PC-9 (cell line): ENCODE measurements around the gene KCNIP1. TPM values are rescaled to one million over a fixed set of nuclear protein-coding genes. Genes with fewer than 3 reads are reported as not detected.

Experiments
- BruUV-seq: library from RNA; stranded (reverse); fragments of 400-500 nt; replicated peaks from 2 replicates; lab custom pipeline; 2021; lab: Mats Ljungman, UMichigan
- CTCF ChIA-PET: fragments of 300-600 bp; sonication (Branson Sonifier 250); formaldehyde crosslinking; loops from one replicate; lab custom pipeline; 2022; ENCODE audit warnings: antibody characterized with exemption; lab: Charles Lee
- POLR2A ChIA-PET: fragments of 300-600 bp; sonication (Branson Sonifier 250); formaldehyde crosslinking; loops from one replicate; lab custom pipeline; 2022; ENCODE audit warnings: antibody characterized with exemption; ENCODE audit not compliant: unreplicated experiment; lab: Charles Lee
- DNase-seq, 2 experiments: peaks; one replicate each; pipeline versions ENCODE4 v3.0.0 to v3.0.0-alpha.2; 2015 to 2022; ENCODE audit warnings: mixed read lengths in 1 of 2
- H2AFZ ChIP-seq: fragments of 200-600 bp; sonication (generic); 2 replicates; pipeline ENCODE4 v1.8.1; 2017; ENCODE audit warnings: antibody characterized with exemption
- H3F3A ChIP-seq: fragments of 200-600 bp; sonication (generic); 2 replicates; pipeline ENCODE4 v1.8.1; 2017; ENCODE audit warnings: antibody characterized with exemption, mild to moderate bottlenecking, low read depth; ENCODE audit not compliant: insufficient read depth
- H3K27ac ChIP-seq: fragments of 200-600 bp; sonication (generic); 2 replicates; pipeline ENCODE4 v1.6.1; 2016; ENCODE audit warnings: mixed run types
- H3K27me3 ChIP-seq: fragments of 200-600 bp; sonication (generic); 2 replicates; pipeline ENCODE4 v1.6.1; 2016; ENCODE audit warnings: low read depth, mixed run types; ENCODE audit not compliant: insufficient read depth
- H3K36me3 ChIP-seq: fragments of 200-600 bp; sonication (generic); 2 replicates; pipeline ENCODE4 v1.6.1; 2016; ENCODE audit warnings: low read depth, mixed run types
- H3K4me1 ChIP-seq: fragments of 200-600 bp; sonication (generic); replicated peaks from 2 replicates; pipeline ENCODE4 v1.6.1; 2016; ENCODE audit warnings: mixed run types; ENCODE audit not compliant: insufficient read depth
- H3K4me2 ChIP-seq: fragments of 200-600 bp; sonication (generic); 2 replicates; pipeline ENCODE4 v1.6.1; 2017; ENCODE audit warnings: mixed run types
- H3K4me3 ChIP-seq: fragments of 200-600 bp; sonication (generic); 2 replicates; pipeline ENCODE4 v1.6.1; 2016; ENCODE audit warnings: mixed run types
- H3K79me2 ChIP-seq: fragments of 200-600 bp; sonication (generic); 2 replicates; pipeline ENCODE4 v1.6.1; 2017; ENCODE audit warnings: low read depth, mixed run types
- H3K9me2 ChIP-seq: fragments of 200-600 bp; sonication (generic); 2 replicates; pipeline ENCODE4 v1.8.1; 2017; ENCODE audit warnings: mild to moderate bottlenecking; ENCODE audit not compliant: insufficient read depth
- H3K9me3 ChIP-seq: fragments of 200-600 bp; sonication (generic); 2 replicates; pipeline ENCODE4 v1.8.1; 2016; ENCODE audit warnings: low read depth; ENCODE audit not compliant: insufficient read depth
- H4K20me1 ChIP-seq: fragments of 200-600 bp; sonication (generic); 2 replicates; pipeline ENCODE4 v1.8.1; 2017; ENCODE audit not compliant: insufficient read depth
- EZH2 ChIP-seq: fragments of 200-600 bp; sonication (generic); IDR thresholded peaks from 2 replicates; pipeline ENCODE4 v1.8.0; 2017; ENCODE audit warnings: antibody characterized with exemption, low read depth
- intact Hi-C: fragments of 100-400 bp; cut with micrococcal nuclease; formaldehyde crosslinking; loops from one replicate; pipeline ENCODE4 v1.10.0; 2022; ENCODE audit not compliant: unreplicated experiment
- total RNA-seq: library from RNA; stranded (reverse); gene quantifications from 2 replicates; pipeline ENCODE4 v1.2.3, GENCODE V29; 2021
- TF ChIP-seq, protein P1 (sequence below): fragments of 200-600 bp; sonication (generic); conservative IDR thresholded peaks from 2 replicates; pipeline ENCODE4 v1.6.1; 2017; ENCODE audit warnings: mixed run types, antibody characterized with exemption, mild to moderate bottlenecking, moderate library complexity

Gene KCNIP1
- total RNA-seq, 1 experiment from 2014 or later, result not detected

DNA sequence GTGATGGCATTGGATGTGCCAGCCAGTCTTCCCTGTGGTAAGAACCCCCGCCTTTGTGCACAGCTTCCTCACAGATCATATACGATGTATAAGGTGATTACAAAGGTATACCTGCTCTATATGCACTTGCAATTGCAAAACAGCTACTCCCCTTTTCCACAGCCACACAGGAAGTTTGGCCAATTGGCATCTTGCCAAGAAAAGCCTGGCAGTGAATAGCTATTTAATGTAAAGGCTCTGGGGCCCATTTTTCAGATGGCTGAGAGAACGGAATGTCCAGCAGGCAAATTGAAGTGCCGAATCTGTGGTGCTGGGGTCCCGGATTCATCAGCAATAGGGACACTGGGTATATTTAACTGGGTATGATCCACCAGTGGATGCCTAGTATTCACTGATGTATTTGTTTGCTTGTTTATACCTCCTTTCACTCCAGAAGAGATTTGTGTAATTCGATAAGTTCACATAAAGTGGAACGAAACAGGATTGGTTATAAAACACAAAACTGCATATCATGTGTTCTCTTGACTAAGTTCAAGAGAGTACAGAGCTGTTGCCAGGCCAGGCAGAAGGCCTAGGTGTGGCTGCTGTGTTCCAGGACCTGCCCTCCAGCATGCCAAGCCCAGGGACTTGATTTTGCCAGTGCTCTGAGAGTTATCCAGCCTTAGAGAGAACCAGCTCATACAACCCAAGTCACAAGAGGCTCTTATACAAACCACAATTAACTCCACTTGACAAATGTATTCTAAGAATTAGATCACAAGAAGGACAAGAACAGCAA is 252.0 kb downstream of the KCNIP1 start:
- ChIA-PET CTCF (interaction anchor here (0.7 to 1.0 kb wide), 3 partner anchors 10 to 659 kb away, joined by 3 to 5 read pairs (median 4); no protein-coding TSS in a partner anchor), POLR2A (interaction anchor here (0.6 kb wide), 2 partner anchors 1527 to 1697 kb away, joined by 3 to 5 read pairs; no protein-coding TSS in a partner anchor)
- Histone ChIP-seq H3K27ac (peak overlapping the region; percentile 74), H3K9me3 (no peaks in the 10 kb centered on the region), H3K36me3 (no peaks in the 10 kb centered on the region), H3K79me2 (peaks cover 8% of the 10 kb centered on the region; the same call in 1 of the 2 replicates), H3K9me2 (no peaks in the 10 kb centered on the region), H4K20me1 (no peaks in the 10 kb centered on the region), H3K27me3 (no peaks in the 10 kb centered on the region), H3K4me2 (peak overlapping the region; percentile 30), H3K4me3 (no peak overlapping the region), H3F3A (peaks cover 55% of the 10 kb centered on the region), H3K4me1 (peaks cover 72% of the 10 kb centered on the region), H2AFZ (no peak overlapping the region)
- TF ChIP-seq, protein P1, sequence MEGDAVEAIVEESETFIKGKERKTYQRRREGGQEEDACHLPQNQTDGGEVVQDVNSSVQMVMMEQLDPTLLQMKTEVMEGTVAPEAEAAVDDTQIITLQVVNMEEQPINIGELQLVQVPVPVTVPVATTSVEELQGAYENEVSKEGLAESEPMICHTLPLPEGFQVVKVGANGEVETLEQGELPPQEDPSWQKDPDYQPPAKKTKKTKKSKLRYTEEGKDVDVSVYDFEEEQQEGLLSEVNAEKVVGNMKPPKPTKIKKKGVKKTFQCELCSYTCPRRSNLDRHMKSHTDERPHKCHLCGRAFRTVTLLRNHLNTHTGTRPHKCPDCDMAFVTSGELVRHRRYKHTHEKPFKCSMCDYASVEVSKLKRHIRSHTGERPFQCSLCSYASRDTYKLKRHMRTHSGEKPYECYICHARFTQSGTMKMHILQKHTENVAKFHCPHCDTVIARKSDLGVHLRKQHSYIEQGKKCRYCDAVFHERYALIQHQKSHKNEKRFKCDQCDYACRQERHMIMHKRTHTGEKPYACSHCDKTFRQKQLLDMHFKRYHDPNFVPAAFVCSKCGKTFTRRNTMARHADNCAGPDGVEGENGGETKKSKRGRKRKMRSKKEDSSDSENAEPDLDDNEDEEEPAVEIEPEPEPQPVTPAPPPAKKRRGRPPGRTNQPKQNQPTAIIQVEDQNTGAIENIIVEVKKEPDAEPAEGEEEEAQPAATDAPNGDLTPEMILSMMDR, result no peak
- no peak for TF ChIP-seq EZH2
- BruUV-seq, result no TSS peak
- DNase-seq, result peak in 1 of 2 experiments; percentile 73
- intact Hi-C loops, result loop anchor here (5.0 to 10.0 kb wide), 2 partner anchors 769 to 1404 kb away; no protein-coding TSS in a partner anchor

DNA sequence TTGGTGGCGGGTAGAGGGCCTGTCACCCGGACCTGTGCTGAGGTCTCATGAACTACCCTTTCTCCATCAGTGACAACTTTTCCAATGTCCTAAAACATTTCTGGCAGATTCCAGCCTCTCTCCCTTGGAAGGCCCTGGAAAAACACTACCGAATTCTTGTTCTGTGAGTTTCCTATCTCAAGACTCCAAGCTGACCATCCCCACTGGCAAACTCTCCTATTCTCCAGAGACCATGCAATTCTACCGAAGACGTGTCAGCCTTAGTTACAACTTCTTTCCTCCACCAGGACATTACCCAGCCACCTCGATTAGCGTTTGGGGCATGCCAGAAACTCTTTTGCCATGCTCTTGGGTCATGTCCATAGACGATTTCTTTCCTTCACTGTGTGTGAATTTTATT is 252.9 kb downstream of the KCNIP1 start:
- H2AFZ ChIP-seq, result no peak overlapping the region
- peaks cover 70% of the 10 kb centered on the region for H3K4me1 ChIP-seq
- BruUV-seq, result TSS peak; percentile 30
- CTCF ChIA-PET, result no interaction called here
- H3K4me3 ChIP-seq, result no peak overlapping the region
- peaks cover 2% of the 10 kb centered on the region; the same call in 1 of the 2 replicates for H3K79me2 ChIP-seq
- TF ChIP-seq, protein P1, result no peak
- TF ChIP-seq EZH2, result no peak
- no peak for DNase-seq
- peak overlapping the region; percentile 74 for H3K27ac ChIP-seq
- POLR2A ChIA-PET, result no interaction called here
- no peaks in the 10 kb centered on the region for H3K9me2 ChIP-seq
- intact Hi-C loops, result loop anchor here (1.0 to 10.0 kb wide), 3 partner anchors 10 to 1404 kb away; no protein-coding TSS in a partner anchor
- H3K27me3 ChIP-seq, result no peaks in the 10 kb centered on the region
- peaks cover 47% of the 10 kb centered on the region for H3F3A ChIP-seq
- no peaks in the 10 kb centered on the region for H3K9me3 ChIP-seq
- H4K20me1 ChIP-seq, result no peaks in the 10 kb centered on the region
- H3K4me2 ChIP-seq, result peak overlapping the region; percentile 30
- no peaks in the 10 kb centered on the region for H3K36me3 ChIP-seq

DNA sequence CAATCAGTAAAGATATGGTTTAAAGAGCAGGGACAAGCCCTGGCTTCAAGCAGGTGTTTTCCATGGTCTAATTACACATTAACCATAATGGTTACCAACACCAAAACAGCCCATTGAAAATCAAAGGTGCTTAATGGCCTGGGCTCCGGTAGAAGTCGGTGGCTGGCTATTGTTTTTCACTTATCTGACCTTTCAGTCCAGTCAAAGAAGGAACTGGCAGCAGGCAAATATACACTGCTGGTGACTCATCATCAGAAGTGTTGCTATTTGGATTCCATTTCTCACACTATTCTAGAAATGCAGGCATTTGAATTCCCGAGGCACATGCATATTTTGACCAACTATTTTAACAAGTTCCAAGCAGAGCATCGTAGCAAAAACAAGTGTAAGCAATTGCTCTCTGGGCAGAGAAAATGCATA is 253.4 kb downstream of the KCNIP1 start:
- no peaks in the 10 kb centered on the region for H3K9me2 ChIP-seq
- ChIA-PET POLR2A (interaction anchor here (0.6 kb wide), 1 partner anchor 21 kb away, joined by 6 read pairs; no protein-coding TSS in a partner anchor), CTCF (interaction anchor here (0.6 kb wide), 1 partner anchor 1711 kb away, joined by 17 read pairs; no protein-coding TSS in a partner anchor)
- H3K27me3 ChIP-seq, result no peaks in the 10 kb centered on the region
- no TSS peak for BruUV-seq
- peaks cover 43% of the 10 kb centered on the region for H3F3A ChIP-seq
- no peaks in the 10 kb centered on the region for H3K79me2 ChIP-seq
- no peak overlapping the region for H3K4me3 ChIP-seq
- DNase-seq, result peak; percentile 45 to 96
- intact Hi-C loops, result loop anchor here (1.0 to 10.0 kb wide), 3 partner anchors 11 to 1405 kb away; no protein-coding TSS in a partner anchor
- H3K9me3 ChIP-seq, result no peaks in the 10 kb centered on the region
- H3K36me3 ChIP-seq, result no peaks in the 10 kb centered on the region
- no peaks in the 10 kb centered on the region for H4K20me1 ChIP-seq
- H3K4me2 ChIP-seq, result peak overlapping the region; percentile 30
- TF ChIP-seq, protein P1, result no peak
- TF ChIP-seq EZH2, result no peak
- H3K4me1 ChIP-seq, result peaks cover 66% of the 10 kb centered on the region
- peak overlapping the region; percentile 74 for H3K27ac ChIP-seq
- no peak overlapping the region for H2AFZ ChIP-seq
